Vagina (tissue), 2 donors: ENCODE data around the gene NXF1.

Source experiments
- POLR2A ChIP-seq, 2 donors: fragments of 450-650 bp; IDR thresholded peaks; one replicate each; pipeline ENCODE4 v1.6.1; 2017; ENCODE audit warnings: antibody characterized with exemption in 2 of 2, mild to moderate bottlenecking in 2 of 2, moderate library complexity in 2 of 2
- TF ChIP-seq, protein P1 (sequence below), 3 experiments: fragments of 450-650 bp in 2 of 3; fragments of 200-600 bp in 1 of 3; sonication (generic) in 1 of 3; IDR thresholded peaks; one replicate each; pipeline ENCODE4 v1.5.1; 2017 to 2019; ENCODE audit warnings: antibody characterized with exemption in 3 of 3, mild to moderate bottlenecking in 2 of 3, moderate library complexity in 2 of 3

DNA sequence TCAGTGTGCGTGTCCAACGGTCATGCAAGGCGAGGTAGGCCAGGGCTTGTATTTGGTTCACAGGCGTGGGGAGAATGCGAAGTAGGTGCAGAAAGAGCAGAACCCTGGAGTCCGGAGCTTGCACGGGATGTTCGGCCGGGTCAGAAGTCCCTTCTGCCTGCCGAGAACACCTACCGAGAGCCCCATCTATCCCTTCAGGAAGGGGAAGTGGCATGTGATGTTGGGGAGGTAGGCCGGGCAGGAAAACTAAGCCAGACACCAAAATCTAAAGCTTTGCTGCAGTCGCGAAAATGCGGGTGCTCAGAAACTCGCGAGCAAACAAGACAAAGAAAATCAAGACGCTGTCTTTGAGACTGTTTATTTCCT lies 34.5 kb downstream of the NXF1 start:
- TF ChIP-seq, protein P1, sequence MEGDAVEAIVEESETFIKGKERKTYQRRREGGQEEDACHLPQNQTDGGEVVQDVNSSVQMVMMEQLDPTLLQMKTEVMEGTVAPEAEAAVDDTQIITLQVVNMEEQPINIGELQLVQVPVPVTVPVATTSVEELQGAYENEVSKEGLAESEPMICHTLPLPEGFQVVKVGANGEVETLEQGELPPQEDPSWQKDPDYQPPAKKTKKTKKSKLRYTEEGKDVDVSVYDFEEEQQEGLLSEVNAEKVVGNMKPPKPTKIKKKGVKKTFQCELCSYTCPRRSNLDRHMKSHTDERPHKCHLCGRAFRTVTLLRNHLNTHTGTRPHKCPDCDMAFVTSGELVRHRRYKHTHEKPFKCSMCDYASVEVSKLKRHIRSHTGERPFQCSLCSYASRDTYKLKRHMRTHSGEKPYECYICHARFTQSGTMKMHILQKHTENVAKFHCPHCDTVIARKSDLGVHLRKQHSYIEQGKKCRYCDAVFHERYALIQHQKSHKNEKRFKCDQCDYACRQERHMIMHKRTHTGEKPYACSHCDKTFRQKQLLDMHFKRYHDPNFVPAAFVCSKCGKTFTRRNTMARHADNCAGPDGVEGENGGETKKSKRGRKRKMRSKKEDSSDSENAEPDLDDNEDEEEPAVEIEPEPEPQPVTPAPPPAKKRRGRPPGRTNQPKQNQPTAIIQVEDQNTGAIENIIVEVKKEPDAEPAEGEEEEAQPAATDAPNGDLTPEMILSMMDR (IDR thresholded peaks at IDR 0.05): no peak
- TF ChIP-seq POLR2A (IDR thresholded peaks at IDR 0.05): no peak
